Renal cortex interstitium (tissue), 11 donors: ENCODE data around the gene CFAP46. TPM values are rescaled to one million over a fixed set of nuclear protein-coding genes. Genes with fewer than 3 reads are reported as not detected.
"Not testable (repeated sequence)": the region's sequence is repeated elsewhere in the genome, so short reads cannot be mapped to it uniquely, and the experiment has no call there.

Experiments used
- DNase-seq, 11 donors: peaks; one replicate each; pipeline ENCODE4 v3.0.0-alpha.2; 2013; ENCODE audit warnings: low read depth in 9 of 11, low spot score in 4 of 11; ENCODE audit errors: extremely low read depth in 1 of 11
- polyA plus RNA-seq, 3 donors: library from polyadenylated mRNA; unstranded; fragments of 120-200 nt; gene quantifications; one replicate each; pipeline ENCODE4 v1.2.1, GENCODE V29; 2013; ENCODE audit not compliant: insufficient read length in 3 of 3

The CFAP46 gene
- polyA plus RNA-seq, 3 donors, result 7.7 to 11.4 (median 8.0) TPM

DNA sequence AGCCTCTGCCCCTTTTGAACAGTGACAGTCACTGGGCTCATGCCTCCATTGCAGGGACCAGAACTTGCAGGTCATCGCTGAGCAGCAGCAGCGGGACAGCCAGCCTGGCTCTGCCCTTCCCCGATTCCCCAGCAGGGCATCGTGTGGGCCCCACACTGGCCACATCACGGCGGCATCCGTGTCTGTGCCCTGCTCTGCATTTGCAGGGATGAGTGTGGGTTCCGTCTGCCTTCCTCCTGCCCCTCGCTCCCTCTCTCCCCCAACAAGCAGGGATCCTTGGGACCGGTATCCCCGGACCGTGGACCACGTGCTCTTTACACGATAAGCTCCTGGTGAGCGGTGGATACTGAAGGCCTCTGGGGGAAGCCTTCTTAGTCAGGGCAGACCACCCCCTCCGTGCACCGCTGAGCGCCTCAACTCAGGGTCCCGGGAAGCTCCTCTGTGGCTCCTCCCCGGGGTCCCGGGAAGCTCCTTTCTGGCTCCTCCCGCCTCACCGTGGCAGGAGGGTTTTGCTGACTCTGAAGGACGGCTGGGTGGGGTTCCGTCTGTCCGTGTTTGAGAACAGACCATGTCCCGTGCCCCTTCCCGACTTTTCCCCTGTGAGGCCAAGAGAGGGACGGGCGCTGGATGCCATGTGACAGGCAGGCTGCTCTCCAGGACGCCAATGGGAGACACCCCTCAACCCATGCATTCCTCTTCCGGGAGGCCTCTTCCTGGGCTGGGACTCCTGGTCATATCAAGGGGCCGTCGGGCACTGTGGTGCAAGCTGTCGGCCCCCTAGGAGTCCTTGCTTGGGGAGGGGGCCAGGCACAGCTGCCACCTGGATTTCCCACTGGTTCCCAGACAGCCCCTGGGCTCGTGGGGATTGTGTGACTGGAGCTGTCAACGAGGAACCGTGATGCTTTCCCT lies 132.9 kb downstream of the CFAP46 start:
- DNase-seq, result no peak

DNA sequence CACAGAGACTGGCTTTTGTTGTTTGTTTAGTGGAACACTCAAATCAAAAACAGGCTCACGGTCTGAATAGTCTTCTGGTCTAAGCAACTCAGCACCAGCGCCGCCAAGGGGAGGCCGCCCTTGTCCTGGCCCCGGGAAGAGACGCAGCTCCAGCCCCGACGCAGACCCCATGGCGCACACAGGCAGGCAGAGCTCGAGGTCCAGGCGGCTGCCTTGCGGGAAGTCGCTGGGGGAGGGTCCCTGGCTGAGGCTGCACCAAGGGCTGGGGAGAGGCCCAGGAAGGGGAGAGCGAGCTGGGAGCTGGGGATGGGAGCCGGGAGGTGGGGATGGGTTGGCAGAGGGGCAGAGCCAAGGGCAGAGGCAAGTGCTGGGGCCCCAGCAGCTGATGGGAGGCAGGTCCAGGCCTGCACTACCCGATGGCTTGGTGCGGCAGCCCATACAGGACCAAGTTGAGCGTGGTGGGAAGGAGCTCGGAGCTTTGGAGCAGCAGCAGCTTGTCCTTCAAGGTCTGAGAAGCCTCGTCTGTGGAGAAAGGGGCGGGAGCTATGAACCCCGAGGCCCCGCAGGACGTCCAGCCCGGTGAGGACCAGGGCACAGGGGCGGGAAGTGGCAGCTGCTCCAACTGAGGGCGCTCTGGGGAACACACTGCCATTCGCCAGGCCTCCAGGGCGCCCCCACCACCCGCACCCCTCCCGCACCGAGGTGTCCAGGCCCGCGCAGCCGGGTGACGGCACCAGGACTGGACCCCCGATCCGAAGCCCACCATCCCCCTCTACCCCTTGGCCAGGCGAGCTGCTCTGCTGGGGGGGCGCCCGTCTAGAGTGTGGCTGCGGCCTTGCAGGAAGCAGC lies 133.8 kb downstream of the CFAP46 start:
- DNase-seq, result no peak

DNA sequence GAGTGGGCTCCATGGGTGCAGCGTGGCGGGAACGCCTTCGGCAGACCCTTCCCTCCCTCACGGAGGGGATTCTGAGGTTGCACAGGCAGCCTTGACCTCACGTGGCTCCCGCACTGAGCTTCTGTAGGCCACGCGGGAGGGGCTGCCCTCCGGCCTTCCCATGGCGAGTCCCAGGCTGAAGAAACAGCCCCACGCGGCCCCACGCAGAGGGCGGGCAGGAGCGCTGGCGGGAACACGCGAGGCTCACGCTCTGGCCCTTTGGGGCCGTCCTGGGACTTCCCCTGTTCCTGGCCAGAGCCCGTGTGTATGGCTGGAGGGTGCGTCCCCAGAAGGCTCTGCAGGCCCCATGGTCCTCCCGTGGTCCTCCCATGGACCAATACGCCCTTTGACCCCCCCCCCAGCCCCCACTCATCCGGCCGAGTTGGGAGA lies 134.7 kb downstream of the CFAP46 start:
- no peak for DNase-seq

DNA sequence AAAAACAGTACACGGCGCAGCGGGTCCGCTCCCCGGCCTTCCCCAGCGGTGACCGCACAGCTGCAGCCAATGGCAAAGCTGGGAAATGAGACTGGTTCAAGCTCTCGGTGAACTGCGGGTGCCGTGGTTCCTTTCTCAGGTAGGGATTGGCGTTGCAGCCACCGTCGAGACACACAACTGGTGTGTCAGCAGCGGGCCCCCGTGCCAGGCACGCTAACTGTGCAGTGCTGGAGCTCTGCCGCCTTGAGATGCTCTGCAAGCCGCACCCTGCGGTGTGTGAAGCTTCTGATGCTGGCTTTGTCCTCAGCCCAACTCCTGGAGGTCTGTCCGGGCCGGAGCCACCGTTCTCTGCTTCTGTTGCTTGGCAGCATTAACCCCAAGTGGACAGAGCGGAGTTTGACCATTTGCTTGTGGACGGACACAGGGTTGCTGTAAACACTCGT lies 135.8 kb downstream of the CFAP46 start:
- DNase-seq, result no peak

DNA sequence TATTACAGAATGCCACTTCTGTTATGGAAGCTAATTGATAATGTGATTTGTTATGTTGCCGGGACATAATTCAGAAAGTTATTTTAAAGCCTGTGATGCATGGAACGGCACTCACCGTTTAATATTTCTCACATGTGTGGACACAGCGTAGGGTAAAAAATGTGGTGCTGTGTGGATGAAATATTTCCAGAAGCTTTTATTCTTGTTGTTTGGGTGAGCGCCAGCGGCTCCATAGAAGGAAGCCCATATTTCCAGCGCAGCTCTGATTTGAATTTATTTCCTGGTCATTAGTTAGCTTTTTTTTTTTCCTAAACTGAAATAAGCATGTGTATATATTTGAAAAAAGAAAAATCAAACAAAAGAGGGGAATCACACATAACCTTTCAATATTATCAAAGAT lies 136.3 kb downstream of the CFAP46 start:
- no peak for DNase-seq

DNA sequence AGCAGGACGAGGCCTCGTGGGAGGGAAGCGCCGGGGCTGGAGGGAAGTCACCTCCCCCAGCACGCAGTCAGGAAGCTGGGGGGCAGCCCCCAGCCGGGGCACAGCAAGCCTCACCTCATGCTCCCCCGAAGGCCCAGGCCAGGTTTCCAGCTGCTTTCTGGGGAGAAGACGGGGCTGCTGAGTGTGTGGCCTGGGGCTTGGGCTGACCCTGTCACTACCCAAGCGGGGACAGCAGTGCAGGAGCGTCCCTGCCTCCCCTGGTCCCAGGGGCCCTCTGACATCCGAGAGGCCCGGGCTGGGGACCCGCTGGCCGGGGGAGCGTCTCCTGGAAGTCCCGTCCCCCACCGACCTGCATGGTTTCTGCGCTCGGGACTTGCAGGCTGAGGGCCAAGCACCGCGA lies 136.8 kb downstream of the CFAP46 start:
- DNase-seq, result no peak

- no peak for DNase-seq
Measured at GRCh38 chr10:132804785-132805426, 137.5 kb downstream of the CFAP46 start.

DNA sequence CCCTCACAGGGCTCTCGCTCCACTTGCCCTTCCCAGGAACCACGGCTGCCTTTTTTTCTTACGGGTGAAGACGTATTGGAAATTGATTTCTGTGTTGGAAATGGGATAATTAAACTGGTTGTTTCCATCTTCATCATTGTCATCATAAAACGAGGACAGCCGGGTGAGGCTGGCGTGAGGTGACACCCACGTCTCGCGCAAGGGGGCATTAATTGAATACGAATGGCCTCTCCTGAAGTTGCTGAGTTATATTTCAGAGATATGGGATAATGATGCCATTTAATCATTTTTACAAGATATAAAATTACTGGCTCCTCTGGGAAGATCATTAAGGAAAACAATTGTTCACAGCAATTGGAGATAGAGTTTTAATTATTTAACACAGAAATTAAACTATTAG lies 138.1 kb downstream of the CFAP46 start:
- DNase-seq, result no peak

GRCh38 chr10:132803416-132804210 lies 138.8 kb downstream of the CFAP46 start:
- DNase-seq, result no peak

DNA sequence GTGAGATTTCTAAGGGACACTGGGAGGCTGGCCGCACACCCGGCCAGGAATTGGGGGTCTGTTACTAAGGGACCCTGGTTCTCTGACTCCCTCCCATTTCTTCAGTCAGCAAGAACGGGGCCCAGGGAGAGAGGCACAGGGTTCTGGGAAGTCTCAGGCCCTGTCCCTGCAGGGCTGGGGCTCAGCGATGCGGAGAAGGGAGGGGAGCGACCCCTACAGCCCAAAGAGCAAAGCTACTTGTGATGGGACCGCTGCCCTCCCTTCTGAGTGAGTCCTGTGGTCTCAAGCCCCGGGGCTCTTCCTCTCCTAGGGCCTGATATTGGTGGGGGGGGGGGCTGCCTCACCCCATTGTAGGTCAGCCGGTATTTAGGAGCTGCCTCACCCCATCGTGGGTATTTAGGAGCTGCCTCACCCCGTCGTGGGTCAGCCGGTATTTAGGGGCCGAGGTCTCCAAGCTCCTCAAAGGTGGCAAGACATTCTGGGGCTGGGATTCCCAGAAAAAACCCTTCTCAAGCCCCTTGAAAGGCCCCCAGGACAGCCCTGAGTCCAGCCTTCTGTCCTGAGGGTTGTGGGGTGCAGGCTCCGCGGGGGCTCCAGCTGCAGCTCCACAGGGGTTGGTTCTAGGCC lies 139.6 kb downstream of the CFAP46 start:
- no peak for DNase-seq

DNA sequence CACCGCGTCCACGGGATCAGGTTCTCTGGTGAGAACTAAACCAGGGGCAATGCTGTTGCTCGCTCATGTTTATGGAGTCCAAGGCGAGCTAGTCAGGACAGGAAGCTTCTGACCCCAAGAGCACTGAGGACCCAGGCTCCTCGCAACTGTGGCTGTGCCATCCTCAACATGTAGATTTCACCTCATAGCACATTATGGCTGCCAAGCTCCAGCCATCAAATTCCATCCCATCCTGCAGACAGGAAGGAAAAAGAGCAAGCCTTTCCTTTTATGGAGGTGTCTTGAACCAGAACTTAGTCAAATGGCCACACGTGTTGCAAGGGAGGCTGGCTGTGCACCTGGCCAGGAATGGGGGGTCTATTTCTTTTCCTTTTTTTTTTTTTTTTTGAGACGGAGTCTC lies 140.3 kb downstream of the CFAP46 start:
- no peak for DNase-seq

DNA sequence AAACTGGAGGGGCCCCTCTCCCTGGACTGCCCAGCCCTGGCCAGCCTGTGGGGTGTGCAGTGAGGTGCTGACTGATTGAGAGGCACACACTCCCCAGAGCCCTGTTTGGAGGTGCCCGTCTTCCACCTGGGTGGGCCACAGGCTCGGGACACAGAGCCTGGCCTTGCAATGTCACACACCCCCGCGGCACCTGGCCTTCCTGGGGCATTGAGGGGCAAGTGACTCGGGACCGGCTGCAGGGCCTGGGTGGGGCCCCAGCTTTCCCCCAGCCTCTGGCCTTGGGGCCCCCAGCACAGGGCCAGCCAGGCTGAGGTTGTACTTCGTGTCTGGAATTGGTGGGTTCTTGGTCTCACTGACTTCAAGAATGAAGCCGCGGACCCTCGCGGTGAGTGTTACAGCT lies 142.5 kb downstream of the CFAP46 start:
- no peak for DNase-seq

DNA sequence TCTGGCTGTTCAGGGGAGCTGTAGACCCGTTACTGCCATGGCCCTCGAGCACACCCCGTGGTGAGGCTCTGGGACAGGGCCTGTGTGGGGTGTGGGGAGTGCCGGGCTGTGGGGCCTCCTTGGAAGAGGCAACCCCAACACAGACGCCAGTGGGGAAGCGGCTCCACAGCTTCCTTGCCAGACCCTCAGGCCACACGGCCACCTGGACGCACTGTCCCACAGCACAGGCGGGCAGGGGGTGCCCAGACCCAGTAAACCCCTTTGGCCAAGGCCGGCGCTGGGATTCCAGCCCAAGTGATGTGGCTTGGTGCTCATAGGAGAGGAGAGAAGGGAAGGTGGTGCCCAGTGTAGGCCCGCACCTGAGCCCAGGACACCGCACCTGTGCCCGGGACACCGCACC lies 143.5 kb downstream of the CFAP46 start:
- DNase-seq, result no peak

- no peak for DNase-seq
Measured at GRCh38 chr10:132798403-132798802, 144.0 kb downstream of the CFAP46 start.

DNA sequence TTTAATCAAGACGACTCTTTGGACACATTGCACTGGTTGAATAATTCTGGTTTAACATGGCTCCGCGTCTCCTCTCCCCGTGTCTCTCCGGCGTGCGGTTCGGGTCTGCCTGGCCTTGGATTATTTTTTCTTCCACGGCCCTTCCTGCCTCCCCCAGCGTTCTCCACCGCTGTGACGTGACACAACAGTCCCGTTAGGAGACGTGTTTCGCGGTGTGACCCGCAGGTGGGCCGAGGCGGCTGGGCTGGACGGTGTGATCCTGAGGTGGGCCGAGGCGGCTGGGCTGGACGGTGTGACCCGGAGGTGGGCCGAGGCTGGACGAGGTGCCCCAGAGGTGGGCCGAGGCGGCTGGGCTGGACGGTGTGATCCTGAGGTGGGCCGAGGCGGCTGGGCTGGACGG lies 144.4 kb downstream of the CFAP46 start:
- not testable (repeated sequence) for DNase-seq

DNA sequence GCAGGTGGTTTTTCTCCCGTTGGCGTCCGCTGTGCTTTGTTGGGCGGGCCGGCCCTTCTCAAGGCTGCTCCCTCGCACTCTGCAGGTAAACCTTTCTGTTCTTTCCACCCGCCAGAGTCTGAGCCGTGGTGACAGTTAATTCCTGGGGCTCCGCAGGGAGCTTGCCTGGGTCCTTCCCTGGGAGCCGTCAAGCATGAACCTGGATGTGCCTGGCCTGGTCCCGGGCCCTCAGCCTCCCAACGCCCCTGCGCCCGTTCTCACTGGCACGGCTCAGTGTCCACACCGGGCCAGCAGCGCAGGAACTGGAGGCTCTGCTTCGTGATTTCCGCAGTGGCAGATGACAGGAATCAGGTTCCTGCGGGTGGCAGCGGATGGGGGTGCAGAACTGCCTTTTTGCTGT lies 145.5 kb downstream of the CFAP46 start:
- no peak for DNase-seq

- no peak for DNase-seq
Measured at GRCh38 chr10:132793871-132794849, 148.2 kb downstream of the CFAP46 start.
